D721Med (cell line): Measurements from ENCODE around the gene MATCAP1.

ENCODE experiments used
- DNase-seq: peaks from one replicate; pipeline ENCODE4 v3.0.0; 2011; ENCODE audit warnings: low spot score; ENCODE audit not compliant: insufficient read length
- FAIRE-seq: peaks from 2 replicates; lab custom pipeline; 2011; peaks lifted over from hg19 to GRCh38; lab: Jason Lieb, UNC
- TF ChIP-seq, protein P1 (sequence below): IDR thresholded peaks from 2 replicates; pipeline ENCODE4 v1.5.1; 2012; ENCODE audit warnings: mild to moderate bottlenecking, control low read depth; ENCODE audit not compliant: insufficient read depth; ENCODE audit errors: missing control alignments

Gene MATCAP1

DNA sequence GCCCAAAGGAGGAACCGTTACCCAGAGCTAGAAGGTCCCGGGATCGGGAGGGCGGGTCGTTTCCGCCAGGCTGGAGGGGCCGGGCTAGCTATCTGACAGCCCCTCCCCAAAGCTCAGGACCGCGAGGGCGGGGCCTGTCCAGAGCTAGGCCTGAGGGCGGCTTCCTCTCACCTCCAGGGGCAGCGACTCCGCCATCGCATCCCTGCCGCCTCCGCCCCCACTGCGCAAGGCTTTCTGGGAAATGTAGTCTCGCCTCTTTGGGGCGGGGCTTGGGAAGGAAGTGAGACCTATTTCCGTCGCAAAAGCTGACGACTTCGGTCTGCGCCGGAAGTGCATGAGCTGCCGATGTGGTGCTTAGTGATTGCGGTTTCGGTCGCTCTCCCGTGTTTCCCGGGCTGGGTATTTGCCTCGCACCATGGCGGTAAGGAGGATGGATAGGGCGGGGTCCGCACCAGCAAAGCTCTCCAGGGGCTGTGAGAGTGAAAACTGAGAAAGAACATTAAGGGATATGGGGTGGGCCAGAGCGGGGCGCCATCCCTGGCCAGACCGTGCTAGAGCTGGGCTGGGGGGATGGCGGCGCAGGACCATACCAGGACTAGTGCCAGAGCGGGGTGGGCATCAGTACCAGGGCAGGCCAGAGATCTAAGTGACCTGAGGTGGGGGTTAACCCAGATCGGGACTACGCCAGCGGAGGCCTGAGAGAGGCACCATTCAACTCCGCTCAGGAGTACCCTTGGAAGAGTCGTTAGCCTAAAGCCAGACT, 43.2 kb upstream of the MATCAP1 start, which contains the start of gene TMEM208:
Gene TMEM208, plus strand, starts transcription at position 327 of the 763 bp plus-strand sequence. Its CDS starts 89 bp downstream, at position 416.
- peak; percentile 75 for DNase-seq
- TF ChIP-seq, protein P1, sequence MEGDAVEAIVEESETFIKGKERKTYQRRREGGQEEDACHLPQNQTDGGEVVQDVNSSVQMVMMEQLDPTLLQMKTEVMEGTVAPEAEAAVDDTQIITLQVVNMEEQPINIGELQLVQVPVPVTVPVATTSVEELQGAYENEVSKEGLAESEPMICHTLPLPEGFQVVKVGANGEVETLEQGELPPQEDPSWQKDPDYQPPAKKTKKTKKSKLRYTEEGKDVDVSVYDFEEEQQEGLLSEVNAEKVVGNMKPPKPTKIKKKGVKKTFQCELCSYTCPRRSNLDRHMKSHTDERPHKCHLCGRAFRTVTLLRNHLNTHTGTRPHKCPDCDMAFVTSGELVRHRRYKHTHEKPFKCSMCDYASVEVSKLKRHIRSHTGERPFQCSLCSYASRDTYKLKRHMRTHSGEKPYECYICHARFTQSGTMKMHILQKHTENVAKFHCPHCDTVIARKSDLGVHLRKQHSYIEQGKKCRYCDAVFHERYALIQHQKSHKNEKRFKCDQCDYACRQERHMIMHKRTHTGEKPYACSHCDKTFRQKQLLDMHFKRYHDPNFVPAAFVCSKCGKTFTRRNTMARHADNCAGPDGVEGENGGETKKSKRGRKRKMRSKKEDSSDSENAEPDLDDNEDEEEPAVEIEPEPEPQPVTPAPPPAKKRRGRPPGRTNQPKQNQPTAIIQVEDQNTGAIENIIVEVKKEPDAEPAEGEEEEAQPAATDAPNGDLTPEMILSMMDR: peak; percentile 3
- no peak for FAIRE-seq

DNA sequence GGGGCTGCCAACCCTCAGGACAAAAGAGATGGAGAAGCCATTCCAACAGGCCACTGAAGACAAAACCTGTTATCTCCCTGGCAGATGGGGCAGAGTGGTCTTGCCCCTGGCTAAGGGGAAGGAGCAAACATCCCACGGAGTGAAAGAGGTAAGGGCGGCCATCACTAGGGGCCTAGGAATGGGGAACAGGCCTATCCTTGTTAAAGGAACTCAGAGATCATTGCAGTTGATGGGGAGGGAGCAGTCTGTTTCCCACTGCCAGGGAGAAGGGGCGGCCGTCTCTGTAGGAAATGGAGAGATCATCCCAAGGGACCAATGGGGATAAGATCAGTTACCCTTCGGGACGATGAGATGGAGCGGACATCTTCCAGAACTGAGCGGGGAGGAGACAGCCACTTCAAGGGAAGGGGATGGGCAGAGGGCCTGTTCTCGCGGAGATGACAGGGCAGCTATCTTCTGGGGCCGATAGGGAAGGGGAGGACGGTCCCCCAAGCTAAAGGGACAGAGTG, 42.6 kb upstream of the MATCAP1 start:
- TF ChIP-seq, protein P1: no peak
- DNase-seq: no peak
- FAIRE-seq: no peak

DNA sequence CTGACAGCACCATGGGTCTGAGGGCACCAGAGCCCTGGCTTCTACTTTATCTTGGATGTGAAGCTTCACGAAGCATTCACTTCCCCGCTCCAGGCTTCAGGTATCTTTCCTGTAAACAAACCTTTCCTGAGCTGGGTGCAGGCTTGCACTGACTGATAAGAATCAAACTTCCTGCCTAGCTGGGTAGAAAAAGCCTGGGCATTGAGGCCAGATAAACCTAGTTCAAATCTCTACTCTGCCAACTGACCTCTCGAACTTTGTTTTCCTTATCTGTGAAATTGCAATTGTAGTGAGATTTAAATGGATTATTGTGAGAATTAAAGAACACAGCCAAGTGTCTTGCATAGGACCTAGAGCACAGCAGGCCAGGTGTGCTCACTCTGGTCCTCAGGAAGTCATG, 40.2 kb upstream of the MATCAP1 start:
- DNase-seq: no peak
- FAIRE-seq: no peak
- TF ChIP-seq, protein P1: no peak

DNA sequence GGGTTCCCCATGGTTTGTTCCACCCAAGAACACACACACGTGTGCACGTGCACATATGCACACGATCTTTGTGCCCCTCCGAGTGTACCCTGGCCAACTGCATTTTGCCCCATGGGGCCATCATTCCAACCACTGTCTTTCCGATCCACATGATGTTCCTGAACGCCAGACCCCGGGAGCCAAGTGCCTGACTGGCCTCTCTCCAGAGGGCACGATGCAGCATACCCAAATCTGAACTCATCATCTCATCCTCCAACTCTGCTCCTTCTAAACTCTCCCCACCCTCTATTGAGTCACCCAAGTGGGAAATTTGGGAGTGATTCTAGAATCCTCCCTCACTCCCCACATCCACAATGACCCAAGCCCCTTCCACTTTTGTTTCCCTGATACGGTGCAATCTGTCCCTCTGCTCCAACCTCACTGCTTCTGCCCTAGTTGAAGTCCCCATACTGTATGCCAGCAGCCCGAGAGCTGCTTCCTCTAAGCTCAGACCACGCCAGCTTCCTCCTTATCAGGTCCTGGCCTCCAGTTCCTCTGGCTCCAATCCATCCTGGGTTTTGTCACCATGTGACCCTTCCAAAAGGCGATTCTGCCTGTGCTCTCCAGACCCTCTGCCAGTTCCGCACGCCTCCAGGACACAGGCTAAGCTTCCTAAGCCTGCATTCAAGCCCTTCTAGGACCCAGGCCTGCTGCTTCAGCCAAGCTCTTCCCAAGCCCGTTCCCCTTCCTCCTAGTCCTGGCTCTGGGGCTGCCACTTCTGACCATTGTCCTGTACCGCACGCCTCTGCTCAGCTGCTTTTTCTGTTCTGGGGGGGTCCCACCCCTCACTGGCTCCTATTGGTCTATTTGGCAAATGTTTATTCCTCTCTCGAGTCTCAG, 33.1 kb upstream of the MATCAP1 start:
- FAIRE-seq: no peak
- no peak for DNase-seq
- TF ChIP-seq, protein P1: no peak

DNA sequence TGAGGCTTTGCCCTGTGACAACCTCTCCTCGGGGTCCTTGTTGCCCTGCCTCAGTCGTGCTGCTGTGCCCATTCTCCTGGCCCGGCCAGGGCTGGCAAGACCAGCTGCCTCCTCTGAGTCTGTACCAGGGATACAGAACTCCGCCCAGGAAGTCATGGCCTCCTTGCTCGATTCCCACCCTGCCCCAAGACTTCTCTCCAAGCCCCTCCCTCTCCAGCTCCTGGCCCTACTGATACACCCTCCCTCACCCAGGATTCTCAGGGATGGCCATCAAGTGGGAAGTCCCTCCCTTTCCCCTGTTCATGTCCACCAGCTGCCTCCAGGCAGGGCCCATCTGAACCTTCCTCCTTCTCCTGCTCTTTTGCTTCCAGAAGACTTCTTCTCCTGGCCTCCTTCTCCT, 31.9 kb upstream of the MATCAP1 start:
- DNase-seq: no peak
- TF ChIP-seq, protein P1: no peak
- FAIRE-seq: no peak

DNA sequence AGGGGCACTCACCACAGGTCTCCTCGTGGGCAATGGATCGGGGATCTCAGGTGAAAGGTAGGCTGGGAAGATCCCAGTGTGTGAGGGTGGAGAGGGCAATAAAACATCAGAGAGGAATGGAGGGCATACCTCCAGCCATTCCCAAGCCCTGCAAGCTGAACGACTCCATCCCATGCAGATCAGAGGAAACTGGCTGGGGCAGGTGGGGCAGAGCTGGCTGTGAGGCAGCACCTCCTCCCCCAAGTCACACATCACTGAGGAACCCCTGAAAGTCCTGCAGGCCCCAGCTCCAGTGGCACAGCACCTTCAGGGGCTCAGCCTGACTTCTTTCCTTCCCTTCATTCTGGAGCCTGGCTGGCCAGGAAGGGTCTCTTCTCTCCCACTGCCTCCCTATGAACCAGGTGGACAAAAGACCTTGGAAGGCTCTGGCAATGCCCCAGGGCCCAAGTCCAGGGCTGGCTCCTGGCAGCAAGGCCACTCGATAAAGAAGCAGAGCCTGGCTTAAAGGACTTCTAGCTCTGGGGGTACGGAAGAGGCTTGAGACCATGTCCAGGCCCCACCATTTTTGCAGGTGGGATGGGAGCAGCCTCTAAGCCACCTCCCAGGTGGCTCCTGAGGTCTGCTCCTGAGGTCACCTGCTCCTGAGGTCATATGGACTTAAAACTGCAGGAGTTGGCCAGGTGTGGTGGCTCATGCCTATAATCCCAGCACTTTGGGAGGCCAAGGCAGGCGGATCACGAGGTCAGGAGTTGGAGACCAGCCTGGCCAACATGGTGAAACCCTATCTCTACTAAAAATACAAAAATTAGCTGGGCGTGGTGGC, 29.6 kb upstream of the MATCAP1 start:
- no peak for DNase-seq
- FAIRE-seq: no peak
- TF ChIP-seq, protein P1: no peak
